Testis (tissue), 3 donors: ENCODE data around the gene AURKA. TPM values are rescaled to one million over a fixed set of nuclear protein-coding genes. Genes with fewer than 3 reads are reported as not detected.
"Not testable (repeated sequence)": the region's sequence is repeated elsewhere in the genome, so short reads cannot be mapped to it uniquely, and the experiment has no call there.

Experiments used
- DNase-seq: peaks from one replicate; pipeline ENCODE4 v3.0.0-alpha.2; 2019
- H3K27ac ChIP-seq, 2 donors: fragments of 200-600 bp; sonication (generic); one replicate each; pipeline ENCODE4 v1.5.1; 2019
- H3K27me3 ChIP-seq: fragments of 200-600 bp; sonication (generic); one replicate; pipeline ENCODE4 v1.5.1; 2019
- H3K36me3 ChIP-seq: fragments of 200-600 bp; sonication (generic); one replicate; pipeline ENCODE4 v1.5.1; 2017; ENCODE audit warnings: low read depth; ENCODE audit errors: missing control alignments
- H3K4me1 ChIP-seq: fragments of 200-600 bp; sonication (generic); one replicate; pipeline ENCODE4 v1.5.1; 2019
- H3K4me3 ChIP-seq, 2 donors: fragments of 200-600 bp; sonication (generic); one replicate each; pipeline ENCODE4 v1.5.1; 2017 to 2019
- H3K9me3 ChIP-seq: fragments of 200-600 bp; sonication (generic); one replicate; pipeline ENCODE4 v1.5.1; 2017
- CTCF ChIP-seq, 3 experiments: fragments of 450-650 bp in 2 of 3; fragments of 200-600 bp in 1 of 3; sonication (generic) in 1 of 3; IDR thresholded peaks; one replicate each; pipeline ENCODE4 v1.5.1; 2016 to 2019; ENCODE audit warnings: antibody characterized with exemption in 3 of 3, mild to moderate bottlenecking in 2 of 3, moderate library complexity in 1 of 3
- POLR2A ChIP-seq: fragments of 450-650 bp; IDR thresholded peaks from one replicate; pipeline ENCODE4 v1.6.1; 2017; ENCODE audit warnings: antibody characterized with exemption, mild to moderate bottlenecking, moderate library complexity
- WGBS, 2 donors: methylation state at CpG; one replicate each; pipeline ENCODE4 v1.1.5; 2018; 5-methylcytosine and 5-hydroxymethylcytosine counted together
- intact Hi-C: fragments of 100-400 bp; cut with DNase I; formaldehyde crosslinking; loops from one replicate; pipeline ENCODE4 v1.15.1; 2023; ENCODE audit warnings: low total_unique reads
- polyA plus RNA-seq: library from polyadenylated mRNA; stranded (reverse); fragments of 350-450 nt; fragmentation: Illumina TruSeq; extraction: RNeasy Lipid Tissue Mini Kit (QIAGEN cat#74804); gene quantifications from one replicate; pipeline ENCODE4 v1.2.3, GENCODE V29; 2014; ENCODE audit warnings: low read depth, low replicate concordance; ENCODE audit not compliant: insufficient read depth
- total RNA-seq, 2 donors: library from RNA; depleted of rRNA; stranded (reverse); fragments of >200 nt; gene quantifications; one replicate each; pipeline ENCODE4 v1.2.3, GENCODE V29; 2016

Gene AURKA
- total and polyA plus RNA-seq, 3 donors from 2014 or later, result 27.2 to 87.6 (median 35.4) TPM

GRCh38 chr20:56414842-56415765 is 23.1 kb upstream of the AURKA start:
- H3K4me1 ChIP-seq, result peaks cover 10% of the 10 kb centered on the region
- no peaks in the 10 kb centered on the region for H3K9me3 ChIP-seq
- H3K36me3 ChIP-seq, result no peaks in the 10 kb centered on the region
- H3K27me3 ChIP-seq, result no peaks in the 10 kb centered on the region
- no peak for TF ChIP-seq POLR2A
- TF ChIP-seq CTCF (IDR thresholded peaks at IDR 0.05), result no peak
- no peak overlapping the region for H3K4me3 ChIP-seq
- DNase-seq, result no peak
- H3K27ac ChIP-seq, result no peak overlapping the region
- WGBS, 2 donors, result 84 to 91% methylated on average over 12 of the region's 12 CpGs
- intact Hi-C loops, result no loop called here

GRCh38 chr20:56412949-56413348 is 20.9 kb upstream of the AURKA start:
- Histone ChIP-seq H3K36me3 (no peaks in the 10 kb centered on the region), H3K4me1 (peaks cover 13% of the 10 kb centered on the region), H3K27ac (peak overlapping the region in 1 of 2 donors; percentile 52), H3K27me3 (no peaks in the 10 kb centered on the region), H3K4me3 (no peak overlapping the region), H3K9me3 (no peaks in the 10 kb centered on the region)
- WGBS, 2 donors, result 99 to 100% methylated on average over 3 of the region's 3 CpGs
- intact Hi-C loops, result no loop called here
- no peak for TF ChIP-seq CTCF (IDR thresholded peaks at IDR 0.05)
- TF ChIP-seq POLR2A, result no peak
- DNase-seq, result no peak

GRCh38 chr20:56412473-56412790 is 20.4 kb upstream of the AURKA start:
- no peak for TF ChIP-seq POLR2A
- no peak for TF ChIP-seq CTCF (IDR thresholded peaks at IDR 0.05)
- peak overlapping the region in 1 of 2 donors; percentile 52 for H3K27ac ChIP-seq
- no peaks in the 10 kb centered on the region for H3K9me3 ChIP-seq
- no peak overlapping the region for H3K4me3 ChIP-seq
- H3K36me3 ChIP-seq, result no peaks in the 10 kb centered on the region
- no peak for DNase-seq
- H3K4me1 ChIP-seq, result peaks cover 13% of the 10 kb centered on the region
- WGBS, 2 donors, result 78 to 87% methylated on average over 7 of the region's 7 CpGs
- intact Hi-C loops, result no loop called here
- no peaks in the 10 kb centered on the region for H3K27me3 ChIP-seq

GRCh38 chr20:56411759-56412472 is 19.9 kb upstream of the AURKA start, which contains the start of gene CASS4:
TSS of gene CASS4 (plus strand) at chr20:56412260. CDS start at chr20:56412459, 199 bp downstream.
- WGBS, 2 donors, result 47 to 52% methylated on average over 10 of the region's 10 CpGs
- TF ChIP-seq POLR2A, result no peak
- TF ChIP-seq CTCF (IDR thresholded peaks at IDR 0.05), result no peak
- H3K9me3 ChIP-seq, result no peaks in the 10 kb centered on the region
- no peak within 1 kb of the TSS for H3K4me3 ChIP-seq
- H3K36me3 ChIP-seq, result no peaks in the 10 kb centered on the region
- no peak for DNase-seq
- H3K4me1 ChIP-seq, result peaks cover 13% of the 10 kb centered on the region
- H3K27me3 ChIP-seq, result no peaks in the 10 kb centered on the region
- H3K27ac ChIP-seq, result peak within 1 kb of the TSS; percentile 13 to 52
- intact Hi-C loops, result no loop called here

- H3K4me3 ChIP-seq, intact Hi-C loops, DNase-seq, H3K27me3 ChIP-seq, H3K36me3 ChIP-seq, H3K9me3 ChIP-seq: not testable (repeated sequence)
- Histone ChIP-seq H3K27ac (peak overlapping the region; percentile 13 to 52), H3K4me1 (peaks cover 13% of the 10 kb centered on the region)
- 86 to 94% methylated on average over 7 of the region's 7 CpGs for WGBS, 2 donors
These were observed 19.3 kb upstream of the AURKA start for GRCh38 chr20:56411287-56411686.
